Activated CD4-positive, alpha-beta T cell treated with anti-CD3 and anti-CD28 coated beads for 36 hours (primary cell): ENCODE data around the gene MUC3A. TPM values are rescaled to one million over a fixed set of nuclear protein-coding genes. Genes with fewer than 3 reads are reported as not detected.
A peak's percentile ranks its signal among the peaks of the same experiment; 100 is the strongest.

ENCODE experiments used
- ATAC-seq: fragments of 200-7000 bp; cut with Tn5 transposase; one replicate; pipeline ENCODE4 v1.10.0; 2021; ENCODE audit warnings: mild to moderate bottlenecking, moderate library complexity
- CTCF ChIA-PET: fragments of 350-600 bp; sonication (Branson Sonifier 250); formaldehyde crosslinking; loops from one replicate; lab custom pipeline; 2021; ENCODE audit warnings: antibody characterized with exemption; lab: Charles Lee
- POLR2A ChIA-PET: fragments of 350-600 bp; sonication (Branson Sonifier 250); formaldehyde crosslinking; loops from one replicate; lab custom pipeline; 2021; ENCODE audit warnings: antibody characterized with exemption, inconsistent platforms; lab: Charles Lee
- DNase-seq: peaks from one replicate; pipeline ENCODE4 v3.0.0-alpha.2; 2020
- H3K27ac Mint-ChIP-seq: one replicate; pipeline ENCODE4 v1.8.0; 2021; ENCODE audit warnings: mixed read lengths
- H3K27me3 Mint-ChIP-seq: one replicate; pipeline ENCODE4 v1.8.0; 2021; ENCODE audit warnings: mixed read lengths
- H3K36me3 Mint-ChIP-seq: one replicate; pipeline ENCODE4 v1.8.0; 2021; ENCODE audit warnings: low read depth, mixed read lengths
- H3K4me1 Mint-ChIP-seq: one replicate; pipeline ENCODE4 v1.8.0; 2021; ENCODE audit warnings: mixed read lengths
- H3K4me3 Mint-ChIP-seq: one replicate; pipeline ENCODE4 v1.8.0; 2021; ENCODE audit warnings: mild to moderate bottlenecking, moderate library complexity, mixed read lengths
- H3K9me3 Mint-ChIP-seq: one replicate; pipeline ENCODE4 v1.8.0; 2021; ENCODE audit warnings: low read depth, mixed read lengths
- intact Hi-C, 2 experiments: fragments of 100-400 bp; cut with DNase I in 1 of 2; cut with micrococcal nuclease in 1 of 2; formaldehyde crosslinking; loops; one replicate each; pipeline versions ENCODE4 v1.14.2 to v1.15.1; 2022 to 2024; cut with DNase I, micrococcal nuclease
- total RNA-seq, 2 experiments: library from RNA; stranded (reverse); gene quantifications; one replicate each; pipeline ENCODE4 v1.2.3, GENCODE V29; 2021

The MUC3A gene
- total RNA-seq, 2 experiments from 2014 or later: not detected

DNA sequence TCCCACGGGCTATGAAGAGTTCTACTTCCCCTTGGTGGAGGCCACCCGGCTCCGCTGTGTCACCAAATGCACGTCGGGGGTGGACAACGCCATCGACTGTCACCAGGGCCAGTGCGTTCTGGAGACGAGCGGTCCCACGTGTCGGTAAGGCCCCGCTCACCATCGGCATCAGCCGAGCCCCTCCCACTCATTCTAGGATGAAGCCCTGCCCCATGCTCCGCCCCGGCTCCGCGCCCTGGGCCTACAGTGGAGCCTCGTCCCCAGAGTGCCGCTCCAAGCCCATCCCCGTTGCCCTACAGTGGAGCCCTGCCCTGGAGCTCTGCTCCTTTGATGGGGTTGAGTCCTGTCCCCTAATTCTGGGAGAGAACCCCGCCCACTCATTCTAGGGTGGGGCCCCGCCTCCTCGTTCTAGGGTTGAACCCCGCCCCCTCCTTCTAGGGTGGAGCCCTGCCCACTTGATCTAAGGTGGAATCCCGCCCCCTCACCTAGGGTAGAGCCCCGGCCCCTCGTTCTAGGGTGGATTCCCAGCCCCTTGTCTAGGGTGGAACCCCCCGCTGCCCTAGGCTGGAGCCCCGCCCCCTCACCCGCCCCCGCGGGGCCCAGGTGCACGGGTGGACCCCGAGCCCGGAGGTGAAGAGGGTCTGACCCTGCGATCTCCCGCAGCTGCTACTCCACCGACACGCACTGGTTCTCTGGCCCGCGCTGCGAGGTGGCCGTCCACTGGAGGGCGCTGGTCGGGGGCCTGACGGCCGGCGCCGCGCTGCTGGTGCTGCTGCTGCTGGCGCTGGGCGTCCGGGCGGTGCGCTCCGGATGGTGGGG, 16.6 kb downstream of the MUC3A start:
- ChIA-PET POLR2A (no interaction called here), CTCF (interaction anchor here (1.0 to 1.3 kb wide), 5 partner anchors 10 to 178 kb away, joined by 3 to 5 read pairs (median 4); partner anchors contain the start of gene MUC17)
- Mint-ChIP-seq H3K36me3 (no peaks in the 10 kb centered on the region), H3K27me3 (peaks cover 48% of the 10 kb centered on the region), H3K27ac (no peak overlapping the region), H3K9me3 (no peaks in the 10 kb centered on the region), H3K4me3 (peak overlapping the region; percentile 26), H3K4me1 (peaks cover 9% of the 10 kb centered on the region)
- ATAC-seq: peak; percentile 87
- intact Hi-C loops: loop anchor here (1.0 to 2.0 kb wide), 4 partner anchors 69 to 111 kb away; no protein-coding TSS in a partner anchor
- peak; percentile 91 for DNase-seq

GRCh38 chr7:100966542-100967291, 17.4 kb downstream of the MUC3A start:
- H3K9me3 Mint-ChIP-seq: no peaks in the 10 kb centered on the region
- intact Hi-C loops: loop anchor here (1.0 to 2.0 kb wide), 4 partner anchors 69 to 111 kb away; no protein-coding TSS in a partner anchor
- DNase-seq (peak; percentile 24), ATAC-seq (peak; percentile 5)
- H3K27ac Mint-ChIP-seq: no peak overlapping the region
- ChIA-PET CTCF (interaction anchor here (1.0 to 1.3 kb wide), 3 partner anchors 9 to 87 kb away, joined by 4 to 5 read pairs (median 5); partner anchors contain the start of gene MUC17), POLR2A (no interaction called here)
- no peak overlapping the region for H3K4me3 Mint-ChIP-seq
- H3K4me1 Mint-ChIP-seq: peaks cover 9% of the 10 kb centered on the region
- no peaks in the 10 kb centered on the region for H3K36me3 Mint-ChIP-seq
- peaks cover 48% of the 10 kb centered on the region for H3K27me3 Mint-ChIP-seq

- Mint-ChIP-seq H3K27me3 (peaks cover 48% of the 10 kb centered on the region), H3K4me3 (no peak overlapping the region), H3K4me1 (peaks cover 9% of the 10 kb centered on the region), H3K9me3 (no peaks in the 10 kb centered on the region), H3K27ac (no peak overlapping the region), H3K36me3 (no peaks in the 10 kb centered on the region)
- CTCF ChIA-PET: interaction anchor here (0.6 kb wide), 2 partner anchors 370 to 1478 kb away, joined by 3 to 4 read pairs; no protein-coding TSS in a partner anchor
- intact Hi-C loops: loop anchor here in 1 of 2 experiments (2.0 kb wide), 1 partner anchor 109 kb away; no protein-coding TSS in a partner anchor
- ATAC-seq (no peak), DNase-seq (no peak)
- POLR2A ChIA-PET: no interaction called here
Measured at GRCh38 chr7:100967292-100967863, 18.0 kb downstream of the MUC3A start.

GRCh38 chr7:100968031-100968430, 18.7 kb downstream of the MUC3A start:
- intact Hi-C loops: loop anchor here in 1 of 2 experiments (2.0 kb wide), 1 partner anchor 15 kb away; no protein-coding TSS in a partner anchor
- H3K4me1 Mint-ChIP-seq: peaks cover 9% of the 10 kb centered on the region
- CTCF ChIA-PET: interaction anchor here (0.6 to 1.0 kb wide), 3 partner anchors 10 to 1478 kb away, joined by 3 to 4 read pairs (median 3); no protein-coding TSS in a partner anchor
- peaks cover 47% of the 10 kb centered on the region for H3K27me3 Mint-ChIP-seq
- ATAC-seq: no peak
- no peak for DNase-seq
- no peaks in the 10 kb centered on the region for H3K9me3 Mint-ChIP-seq
- POLR2A ChIA-PET: no interaction called here
- H3K27ac Mint-ChIP-seq: no peak overlapping the region
- H3K4me3 Mint-ChIP-seq: no peak overlapping the region
- no peaks in the 10 kb centered on the region for H3K36me3 Mint-ChIP-seq

- DNase-seq: no peak
- Mint-ChIP-seq H3K4me3 (no peak overlapping the region), H3K36me3 (no peaks in the 10 kb centered on the region), H3K4me1 (peaks cover 9% of the 10 kb centered on the region), H3K27me3 (peaks cover 44% of the 10 kb centered on the region), H3K9me3 (no peaks in the 10 kb centered on the region), H3K27ac (no peak overlapping the region)
- intact Hi-C loops: loop anchor here in 1 of 2 experiments (2.0 kb wide), 1 partner anchor 16 kb away; no protein-coding TSS in a partner anchor
- ATAC-seq: no peak
- CTCF ChIA-PET: interaction anchor here (1.0 kb wide), 1 partner anchor 11 kb away, joined by 3 read pairs; no protein-coding TSS in a partner anchor
- POLR2A ChIA-PET: no interaction called here
Measured at GRCh38 chr7:100968650-100969049, 19.3 kb downstream of the MUC3A start.

DNA sequence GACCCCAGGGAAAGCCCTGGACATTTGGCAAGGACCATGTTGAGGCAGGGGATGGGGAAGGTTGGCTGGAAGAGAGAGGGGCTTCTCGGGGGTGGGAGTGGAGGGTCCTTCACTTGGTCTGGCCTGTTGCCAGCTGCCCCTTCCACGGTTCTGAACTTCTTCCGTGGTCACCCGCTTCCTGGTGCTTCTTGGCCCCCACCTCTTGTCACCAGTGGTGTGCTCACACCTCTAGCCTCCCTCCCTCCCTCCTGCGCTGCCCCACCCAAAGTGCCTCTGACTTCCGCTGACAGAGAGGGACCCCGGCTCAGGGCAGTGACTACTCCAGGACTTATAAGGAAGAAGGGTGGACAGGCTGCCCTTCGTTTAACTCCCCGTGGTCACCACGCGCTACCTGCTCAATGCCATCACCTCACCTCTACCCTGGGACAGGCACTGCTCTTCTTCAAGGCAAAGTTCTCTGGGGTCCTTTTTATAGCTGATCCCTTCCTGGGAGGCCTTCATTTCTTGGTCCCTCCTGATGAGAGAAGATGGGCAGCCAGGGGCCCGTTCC, 19.8 kb downstream of the MUC3A start, which contains the start of gene MUC12:
Gene MUC12, plus strand, starts transcription at position 500 of the 550 bp plus-strand sequence. CDS start 58 bp downstream, outside the sequence.
- ChIA-PET POLR2A (no interaction called here), CTCF (interaction anchor here (1.0 kb wide), 1 partner anchor 11 kb away, joined by 3 read pairs; no protein-coding TSS in a partner anchor)
- H3K27me3 Mint-ChIP-seq: peaks cover 43% of the 10 kb centered on the region
- DNase-seq (no peak), ATAC-seq (no peak)
- H3K9me3 Mint-ChIP-seq: peaks cover 2% of the 10 kb centered on the region
- no peak within 1 kb of the TSS for H3K4me3 Mint-ChIP-seq
- H3K36me3 Mint-ChIP-seq: peaks cover 2% of the 10 kb centered on the region
- peaks cover 9% of the 10 kb centered on the region for H3K4me1 Mint-ChIP-seq
- intact Hi-C loops: loop anchor here in 1 of 2 experiments (2.0 kb wide), 1 partner anchor 16 kb away; no protein-coding TSS in a partner anchor
- no peak within 1 kb of the TSS for H3K27ac Mint-ChIP-seq

GRCh38 chr7:100971111-100972001, 22.0 kb downstream of the MUC3A start:
- H3K27ac Mint-ChIP-seq: no peak overlapping the region
- H3K4me3 Mint-ChIP-seq: no peak overlapping the region
- CTCF ChIA-PET: no interaction called here
- DNase-seq (no peak), ATAC-seq (no peak)
- H3K9me3 Mint-ChIP-seq: peaks cover 5% of the 10 kb centered on the region
- H3K27me3 Mint-ChIP-seq: peaks cover 36% of the 10 kb centered on the region
- peaks cover 3% of the 10 kb centered on the region for H3K4me1 Mint-ChIP-seq
- intact Hi-C loops: no loop called here
- peaks cover 2% of the 10 kb centered on the region for H3K36me3 Mint-ChIP-seq
- POLR2A ChIA-PET: no interaction called here

DNA sequence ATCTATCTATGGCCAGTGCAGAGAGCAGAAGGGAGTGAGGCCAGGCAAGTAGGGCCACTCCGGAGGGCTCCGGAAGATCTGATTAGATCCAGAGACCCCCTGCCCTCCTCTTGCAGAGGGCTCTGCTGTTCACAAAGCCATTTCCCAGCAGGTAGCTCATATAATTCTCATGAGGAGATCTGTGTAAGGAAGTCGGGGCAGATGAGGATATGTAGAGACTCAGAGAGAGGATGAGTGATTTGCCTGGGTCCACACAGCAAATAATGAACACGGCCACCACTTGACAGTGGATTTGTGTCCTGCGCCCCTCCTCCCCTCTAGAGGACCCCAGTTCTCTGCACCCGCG, 22.6 kb downstream of the MUC3A start:
- CTCF ChIA-PET: no interaction called here
- DNase-seq: no peak
- POLR2A ChIA-PET: no interaction called here
- H3K27me3 Mint-ChIP-seq: peaks cover 31% of the 10 kb centered on the region
- H3K27ac Mint-ChIP-seq: no peak overlapping the region
- ATAC-seq: no peak
- no peak overlapping the region for H3K4me3 Mint-ChIP-seq
- peaks cover 3% of the 10 kb centered on the region for H3K4me1 Mint-ChIP-seq
- H3K36me3 Mint-ChIP-seq: peaks cover 2% of the 10 kb centered on the region
- intact Hi-C loops: no loop called here
- H3K9me3 Mint-ChIP-seq: peaks cover 5% of the 10 kb centered on the region

DNA sequence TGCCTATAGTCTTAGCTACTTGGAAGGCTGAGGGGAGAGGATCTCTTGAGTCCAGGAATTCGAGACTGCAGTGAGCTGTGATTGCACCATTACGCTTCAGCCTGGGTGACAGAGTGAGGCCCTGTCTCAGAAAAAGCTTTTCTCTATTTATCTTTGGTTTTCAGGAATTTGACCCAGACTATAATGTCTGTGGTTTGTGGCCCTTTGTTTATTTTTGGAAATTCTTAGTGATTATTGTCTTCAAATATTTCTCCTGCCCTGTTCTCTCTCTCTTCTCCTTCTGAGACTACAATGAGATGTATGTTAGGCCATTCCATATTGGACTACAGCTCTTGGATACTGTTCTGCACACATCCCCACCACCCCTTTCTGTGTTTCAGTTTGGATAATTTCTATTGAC, 24.7 kb downstream of the MUC3A start:
- ChIA-PET CTCF (interaction anchor here (0.7 to 1.5 kb wide), 2 partner anchors 14 to 23 kb away, joined by 3 read pairs; no protein-coding TSS in a partner anchor), POLR2A (no interaction called here)
- ATAC-seq (no peak), DNase-seq (no peak)
- Mint-ChIP-seq H3K4me1 (no peaks in the 10 kb centered on the region), H3K9me3 (peaks cover 5% of the 10 kb centered on the region), H3K27me3 (peaks cover 16% of the 10 kb centered on the region), H3K4me3 (no peak overlapping the region), H3K36me3 (peaks cover 2% of the 10 kb centered on the region), H3K27ac (no peak overlapping the region)
- intact Hi-C loops: no loop called here

GRCh38 chr7:100975371-100975821, 26.1 kb downstream of the MUC3A start:
- no peak overlapping the region for H3K27ac Mint-ChIP-seq
- DNase-seq: no peak
- ChIA-PET CTCF (interaction anchor here (0.6 to 1.1 kb wide), 4 partner anchors 9 to 181 kb away, joined by 3 to 5 read pairs (median 3); partner anchors contain the start of gene MUC17), POLR2A (no interaction called here)
- no peak overlapping the region for H3K4me3 Mint-ChIP-seq
- H3K27me3 Mint-ChIP-seq: peaks cover 11% of the 10 kb centered on the region
- H3K4me1 Mint-ChIP-seq: no peaks in the 10 kb centered on the region
- no peak for ATAC-seq
- intact Hi-C loops: no loop called here
- peaks cover 2% of the 10 kb centered on the region for H3K36me3 Mint-ChIP-seq
- peaks cover 5% of the 10 kb centered on the region for H3K9me3 Mint-ChIP-seq
